ENCODE results near the gene CUTC. TPM values are rescaled to one million over a fixed set of nuclear protein-coding genes. Genes with fewer than 3 reads are reported as not detected.
"Not testable (repeated sequence)": the region's sequence is repeated elsewhere in the genome, so short reads cannot be mapped to it uniquely, and the experiment has no call there.

CUTC gene
- total and polyA plus RNA-seq, 9 donors = 17.5 to 22.5 (median 20.0) TPM

DNA sequence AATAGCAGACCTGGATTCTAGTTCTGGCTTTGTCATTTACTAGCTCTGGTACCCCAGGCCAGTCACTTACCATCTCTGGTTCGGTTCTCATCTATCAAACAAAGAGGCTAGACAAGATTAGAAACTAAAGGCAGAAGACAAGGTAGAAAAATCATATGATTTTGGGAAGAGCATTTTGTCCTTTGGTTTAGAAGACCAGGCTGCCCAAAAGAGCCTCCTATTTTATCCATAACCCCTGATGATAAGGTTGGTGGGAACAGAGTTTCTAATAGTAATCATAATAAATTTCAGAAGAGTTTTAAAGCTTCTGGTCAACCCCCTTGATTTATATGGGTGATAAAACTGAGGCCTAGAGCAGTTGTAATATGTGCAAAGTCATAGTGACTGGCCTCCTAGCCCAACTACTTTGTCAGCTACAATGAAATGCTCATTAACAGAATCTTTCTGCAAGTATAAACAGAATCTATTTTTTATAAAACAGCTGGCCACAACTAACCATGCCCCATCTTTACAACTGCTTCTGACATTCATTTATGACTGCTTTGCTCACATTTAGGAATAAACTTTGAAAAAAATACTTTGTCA is 23.5 kb upstream of the CUTC start:
- peaks cover 11% of the 10 kb centered on the region for H3K36me3 ChIP-seq (ENCODE audit: control insufficient read depth, insufficient read depth, low read length)
- no CpG with 5 or more reads among the region's 1 CpG for WGBS (ENCODE audit: insufficient coverage)
- DNase-seq = no peak
- H3K9me3 ChIP-seq (replicated peaks; ENCODE audit: control insufficient read depth, low read depth, low read length) = no peaks in the 10 kb centered on the region
- H3K27ac ChIP-seq (ENCODE audit: low read length) = no peak overlapping the region
- H3K4me1 ChIP-seq (ENCODE audit: control insufficient read depth, insufficient read depth, low read length) = no peaks in the 10 kb centered on the region
- H3K4me3 ChIP-seq (ENCODE audit: low read length) = no peak overlapping the region
- H3K27me3 ChIP-seq (ENCODE audit: control insufficient read depth, insufficient read depth, low read length) = no peaks in the 10 kb centered on the region

DNA sequence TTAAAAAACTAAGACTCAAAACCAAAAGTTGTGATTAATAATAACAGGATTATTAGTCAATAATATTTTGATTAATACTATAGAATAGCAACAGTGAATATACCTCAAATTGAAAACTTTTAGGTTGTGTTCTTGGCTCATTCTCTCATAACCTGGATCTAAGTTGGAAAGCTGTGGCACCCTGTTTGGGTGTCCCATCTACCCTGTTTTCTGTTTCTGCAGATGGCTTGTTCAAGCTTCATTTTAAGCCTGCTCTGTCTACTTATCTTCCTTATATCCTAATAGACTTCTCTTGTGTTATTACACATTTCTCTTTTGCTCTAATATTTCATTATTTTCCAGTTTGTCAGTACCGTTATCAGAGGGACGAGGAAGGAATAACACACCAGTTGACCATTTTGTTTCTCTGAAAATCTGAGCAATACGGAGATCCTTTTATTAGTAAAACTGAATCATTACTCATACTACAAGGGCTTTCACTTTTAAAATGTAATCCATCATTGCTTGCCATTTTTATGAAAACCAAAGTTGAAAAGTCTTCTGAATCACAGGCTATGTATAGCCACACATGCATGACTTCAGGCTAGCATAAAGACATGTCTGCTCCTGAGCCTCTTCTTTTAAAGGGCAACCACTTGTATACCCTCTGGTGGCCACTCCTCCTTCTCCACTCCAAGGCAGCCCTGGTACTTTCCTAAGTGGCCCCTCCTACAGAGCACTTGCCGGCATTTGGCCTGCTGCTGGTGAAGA is 22.4 kb upstream of the CUTC start:
- no peak overlapping the region for H3K4me3 ChIP-seq (ENCODE audit: low read length)
- H3K9me3 ChIP-seq (replicated peaks; ENCODE audit: control insufficient read depth, low read depth, low read length) = no peaks in the 10 kb centered on the region
- H3K4me1 ChIP-seq (ENCODE audit: control insufficient read depth, insufficient read depth, low read length) = no peaks in the 10 kb centered on the region
- peaks cover 15% of the 10 kb centered on the region for H3K36me3 ChIP-seq (ENCODE audit: control insufficient read depth, insufficient read depth, low read length)
- no peaks in the 10 kb centered on the region for H3K27me3 ChIP-seq (ENCODE audit: control insufficient read depth, insufficient read depth, low read length)
- H3K27ac ChIP-seq (ENCODE audit: low read length) = no peak overlapping the region
- DNase-seq = no peak
- WGBS (ENCODE audit: insufficient coverage) = no CpG with 5 or more reads among the region's 4 CpGs

DNA sequence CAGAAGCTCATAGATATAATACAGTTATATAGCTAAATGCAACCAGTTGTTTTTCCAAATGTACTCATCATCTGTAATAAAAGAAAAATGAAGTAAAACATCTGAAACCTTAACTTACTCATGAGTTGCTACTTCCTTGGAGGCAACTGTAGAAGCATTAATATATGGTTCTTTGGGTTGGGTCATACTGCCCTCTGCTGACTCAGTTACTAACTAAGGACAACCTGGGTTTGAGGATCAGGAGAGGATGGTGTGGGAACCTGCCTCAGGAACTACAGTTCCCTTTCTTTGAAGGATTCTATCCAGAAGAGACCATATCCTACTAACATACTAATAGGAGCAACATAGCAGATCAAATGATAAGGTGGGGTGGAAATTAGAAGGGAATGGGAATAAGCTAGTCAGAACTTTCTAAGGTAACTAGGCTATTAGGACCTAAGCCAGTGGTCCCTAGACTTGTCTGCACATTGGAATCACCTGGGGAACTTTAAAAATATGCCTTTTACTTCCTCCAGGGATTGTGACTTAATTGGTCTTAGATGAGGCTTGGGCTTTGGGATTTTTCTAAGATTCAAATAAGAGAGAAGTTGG is 20.8 kb upstream of the CUTC start:
- Histone ChIP-seq H3K9me3 (replicated peaks; ENCODE audit: control insufficient read depth, low read depth, low read length) (no peaks in the 10 kb centered on the region), H3K36me3 (ENCODE audit: control insufficient read depth, insufficient read depth, low read length) (peaks cover 17% of the 10 kb centered on the region), H3K27me3 (ENCODE audit: control insufficient read depth, insufficient read depth, low read length) (no peaks in the 10 kb centered on the region), H3K4me3 (ENCODE audit: low read length) (no peak overlapping the region), H3K27ac (ENCODE audit: low read length) (no peak overlapping the region), H3K4me1 (ENCODE audit: control insufficient read depth, insufficient read depth, low read length) (no peaks in the 10 kb centered on the region)
- DNase-seq = peak; percentile 58

DNA sequence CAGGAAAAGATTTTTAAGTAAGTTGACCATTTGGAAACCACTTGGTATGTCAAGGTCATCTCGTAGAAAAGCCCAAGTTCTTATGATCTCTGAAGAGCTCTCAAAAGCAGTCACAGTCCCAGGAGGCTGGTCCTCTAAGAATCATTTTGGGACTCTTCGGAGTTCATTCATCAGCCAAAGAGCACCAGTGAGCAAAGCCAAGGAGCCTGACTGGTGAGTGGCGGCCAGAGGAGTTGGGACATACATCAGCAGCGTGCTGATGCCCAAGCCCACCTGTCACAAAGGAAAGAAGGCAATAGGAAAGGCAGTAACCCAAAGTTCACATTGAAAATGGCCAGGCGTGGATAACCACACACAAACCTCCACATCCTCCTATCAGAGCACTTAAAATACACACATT is 17.6 kb upstream of the CUTC start:
- 85% methylated on average over 4 of the region's 5 CpGs for WGBS (ENCODE audit: insufficient coverage)
- Histone ChIP-seq H3K9me3 (replicated peaks; ENCODE audit: control insufficient read depth, low read depth, low read length) (no peaks in the 10 kb centered on the region), H3K36me3 (ENCODE audit: control insufficient read depth, insufficient read depth, low read length) (peaks cover 44% of the 10 kb centered on the region)

DNA sequence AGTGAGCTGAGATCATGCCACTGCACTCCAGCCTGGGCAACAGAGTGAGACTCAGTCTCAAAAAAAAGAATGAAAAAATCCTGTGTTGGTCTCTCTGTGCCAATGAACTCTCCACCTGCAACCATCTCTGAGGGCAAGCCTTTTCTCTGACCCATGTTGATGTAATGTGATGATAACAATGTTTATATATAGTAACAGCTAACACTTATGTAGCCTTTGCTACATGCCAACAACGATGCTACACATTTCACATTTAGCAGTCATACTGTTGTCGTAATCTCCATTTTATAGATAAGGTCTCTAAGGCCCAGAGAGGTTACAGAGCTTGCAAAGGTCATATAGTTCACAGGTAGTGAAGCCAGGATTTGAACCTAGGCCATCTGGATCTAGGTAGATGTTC is 11.6 kb upstream of the CUTC start:
- Histone ChIP-seq H3K36me3 (ENCODE audit: control insufficient read depth, insufficient read depth, low read length) (peaks cover 56% of the 10 kb centered on the region), H3K4me1 (ENCODE audit: control insufficient read depth, insufficient read depth, low read length) (no peaks in the 10 kb centered on the region), H3K9me3 (replicated peaks; ENCODE audit: control insufficient read depth, low read depth, low read length) (no peaks in the 10 kb centered on the region), H3K27me3 (ENCODE audit: control insufficient read depth, insufficient read depth, low read length) (no peaks in the 10 kb centered on the region), H3K27ac (ENCODE audit: low read length) (no peak overlapping the region), H3K4me3 (ENCODE audit: low read length) (no peak overlapping the region)
- DNase-seq = no peak
- WGBS (ENCODE audit: insufficient coverage) = no CpG with 5 or more reads among the region's 2 CpGs

More for the DNA sequence above, 17.6 kb upstream of the CUTC start:
- DNase-seq = no peak
- H3K4me1 ChIP-seq (ENCODE audit: control insufficient read depth, insufficient read depth, low read length) = no peaks in the 10 kb centered on the region
- no peak overlapping the region for H3K27ac ChIP-seq (ENCODE audit: low read length)
- no peak overlapping the region for H3K4me3 ChIP-seq (ENCODE audit: low read length)
- H3K27me3 ChIP-seq (ENCODE audit: control insufficient read depth, insufficient read depth, low read length) = no peaks in the 10 kb centered on the region

DNA sequence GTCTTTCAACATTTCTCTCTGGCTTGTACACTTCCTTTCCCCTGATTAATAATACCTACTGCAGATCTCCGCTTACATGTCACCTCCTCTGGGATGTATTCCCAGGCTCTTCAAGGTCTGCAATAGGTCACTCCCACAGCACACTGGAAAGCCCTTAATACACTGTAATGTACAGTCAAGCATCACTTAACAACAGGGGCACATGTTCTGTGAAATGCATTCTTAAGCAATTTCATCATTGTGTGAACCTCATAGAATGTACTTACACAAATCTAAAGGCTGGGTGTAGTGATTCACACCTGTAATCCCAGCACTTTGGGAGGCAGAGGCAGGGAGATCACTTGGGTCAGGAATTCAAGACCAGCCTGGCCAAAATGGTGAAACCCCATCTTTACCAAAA is 2.0 kb upstream of the CUTC start:
- Histone ChIP-seq H3K4me3 (ENCODE audit: low read length) (no peak overlapping the region), H3K4me1 (ENCODE audit: control insufficient read depth, insufficient read depth, low read length) (peaks cover 6% of the 10 kb centered on the region), H3K36me3 (ENCODE audit: control insufficient read depth, insufficient read depth, low read length) (peaks cover 25% of the 10 kb centered on the region), H3K27me3 (ENCODE audit: control insufficient read depth, insufficient read depth, low read length) (no peaks in the 10 kb centered on the region), H3K27ac (ENCODE audit: low read length) (no peak overlapping the region), H3K9me3 (replicated peaks; ENCODE audit: control insufficient read depth, low read depth, low read length) (no peaks in the 10 kb centered on the region)
- no peak for DNase-seq
- 92% methylated on average over 1 of the region's 1 CpG for WGBS (ENCODE audit: insufficient coverage)

DNA sequence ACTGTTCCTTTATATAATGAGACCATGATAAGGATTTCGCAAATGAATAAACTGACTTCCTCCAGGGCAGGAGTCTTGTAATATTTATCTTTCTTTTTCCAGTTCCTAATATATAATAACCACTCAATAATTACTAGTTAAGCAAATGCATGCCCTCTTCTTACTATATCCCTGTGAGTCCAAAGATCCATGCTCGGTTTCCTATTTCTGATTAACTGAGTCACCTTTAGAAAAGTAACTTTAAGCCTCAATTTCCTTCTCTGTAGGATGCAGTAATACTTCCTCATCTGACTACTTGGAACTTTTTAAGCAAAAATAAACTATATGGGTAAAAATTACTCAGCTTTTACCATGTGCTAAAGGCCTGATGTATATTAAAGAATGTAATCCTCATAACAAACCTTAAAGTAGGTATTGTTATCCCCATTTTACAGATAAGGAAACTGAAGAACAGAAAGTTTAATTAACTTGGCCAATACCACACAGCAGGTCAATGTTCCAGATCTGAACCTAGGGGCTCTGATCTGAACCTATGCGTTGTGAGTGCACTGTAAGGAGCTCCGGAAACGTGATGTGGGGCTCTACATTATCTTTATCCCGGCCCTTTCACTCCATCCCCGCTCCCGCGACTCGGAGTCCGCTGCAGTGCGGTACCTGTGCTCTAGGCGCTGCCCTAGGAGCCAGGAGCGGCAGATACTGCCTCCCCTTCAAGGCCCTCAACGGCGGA is 565 bp upstream of the CUTC start:
- Histone ChIP-seq H3K36me3 (ENCODE audit: control insufficient read depth, insufficient read depth, low read length) (peaks cover 13% of the 10 kb centered on the region), H3K27ac (ENCODE audit: low read length) (peak overlapping the region; percentile 98), H3K27me3 (ENCODE audit: control insufficient read depth, insufficient read depth, low read length) (no peaks in the 10 kb centered on the region), H3K4me1 (ENCODE audit: control insufficient read depth, insufficient read depth, low read length) (peaks cover 6% of the 10 kb centered on the region), H3K4me3 (ENCODE audit: low read length) (peak overlapping the region; percentile 93), H3K9me3 (replicated peaks; ENCODE audit: control insufficient read depth, low read depth, low read length) (no peaks in the 10 kb centered on the region)
- no peak for DNase-seq
- 0% methylated on average over 13 of the region's 16 CpGs for WGBS (ENCODE audit: insufficient coverage)

DNA sequence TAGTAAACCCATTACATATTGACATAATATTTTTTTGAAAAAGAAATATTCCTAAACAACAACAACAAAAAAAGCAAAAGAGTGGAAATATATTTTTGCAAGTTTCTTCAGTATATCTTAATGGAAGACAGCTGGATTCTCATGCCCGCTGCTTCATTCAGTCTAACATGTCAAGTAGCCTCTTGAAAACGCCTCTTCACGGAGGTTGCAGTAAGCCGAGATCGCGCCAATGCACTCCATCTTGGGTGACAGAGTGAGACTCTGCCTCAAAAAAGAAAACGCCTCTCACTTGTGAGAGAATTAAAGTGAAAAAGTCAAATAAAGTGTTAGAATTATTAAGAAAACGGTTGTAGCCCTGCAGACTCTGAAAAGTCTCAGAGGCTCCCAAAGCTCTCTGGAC is 1.3 kb downstream of the CUTC start:
- no peak overlapping the region for H3K27ac ChIP-seq (ENCODE audit: low read length)
- DNase-seq = no peak
- no peaks in the 10 kb centered on the region for H3K27me3 ChIP-seq (ENCODE audit: control insufficient read depth, insufficient read depth, low read length)
- peaks cover 6% of the 10 kb centered on the region for H3K4me1 ChIP-seq (ENCODE audit: control insufficient read depth, insufficient read depth, low read length)
- H3K4me3 ChIP-seq (ENCODE audit: low read length) = no peak overlapping the region
- H3K36me3 ChIP-seq (ENCODE audit: control insufficient read depth, insufficient read depth, low read length) = peaks cover 15% of the 10 kb centered on the region
- no peaks in the 10 kb centered on the region for H3K9me3 ChIP-seq (replicated peaks; ENCODE audit: control insufficient read depth, low read depth, low read length)
- WGBS (ENCODE audit: insufficient coverage) = 86% methylated on average over 8 of the region's 8 CpGs

DNA sequence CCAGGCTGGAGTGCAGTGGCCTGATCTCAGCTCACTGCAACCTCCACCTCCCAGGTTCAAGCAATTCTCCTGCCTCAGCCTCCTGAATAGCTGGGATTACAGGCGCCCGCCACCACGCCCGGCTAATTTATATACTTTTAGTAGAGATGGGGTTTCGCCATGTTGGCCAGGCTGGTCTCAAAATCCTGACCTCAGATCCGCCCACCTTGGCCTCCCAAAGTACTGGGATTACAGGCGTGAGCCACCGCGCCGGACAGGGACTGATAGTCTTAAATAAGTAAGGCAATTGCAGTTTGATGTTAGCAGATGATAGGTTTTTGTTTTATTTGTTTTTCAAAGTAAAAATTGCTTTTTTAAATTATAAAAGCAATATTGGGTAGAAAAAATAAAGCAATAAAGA is 2.1 kb downstream of the CUTC start:
- not testable (repeated sequence) for H3K4me1 ChIP-seq (ENCODE audit: control insufficient read depth, insufficient read depth, low read length); H3K4me3 ChIP-seq (ENCODE audit: low read length); DNase-seq; H3K27ac ChIP-seq (ENCODE audit: low read length); H3K9me3 ChIP-seq (replicated peaks; ENCODE audit: control insufficient read depth, low read depth, low read length); H3K27me3 ChIP-seq (ENCODE audit: control insufficient read depth, insufficient read depth, low read length)
- peaks cover 15% of the 10 kb centered on the region for H3K36me3 ChIP-seq (ENCODE audit: control insufficient read depth, insufficient read depth, low read length)
- 73% methylated on average over 3 of the region's 10 CpGs for WGBS (ENCODE audit: insufficient coverage)

DNA sequence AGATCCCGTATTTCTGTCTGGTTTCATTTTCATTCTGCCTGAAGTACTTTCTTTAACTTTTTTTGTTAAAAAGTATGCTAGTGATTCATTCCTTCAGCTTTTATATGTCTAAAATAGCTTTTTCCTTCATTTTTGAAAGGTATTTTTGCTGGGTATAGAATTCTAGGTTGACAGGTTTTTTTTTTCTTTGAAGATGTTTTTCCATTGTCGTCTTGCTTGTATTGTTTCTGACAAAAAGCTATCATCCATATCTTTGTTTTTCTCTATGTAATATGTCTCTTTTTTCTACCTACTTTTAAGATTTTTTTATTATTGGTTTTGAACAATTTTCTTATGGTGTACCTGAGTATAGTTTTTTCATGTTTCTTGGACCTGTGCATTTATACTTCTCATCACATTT is 8.2 kb downstream of the CUTC start:
- Histone ChIP-seq H3K27me3 (ENCODE audit: control insufficient read depth, insufficient read depth, low read length) (no peaks in the 10 kb centered on the region), H3K4me3 (ENCODE audit: low read length) (no peak overlapping the region), H3K4me1 (ENCODE audit: control insufficient read depth, insufficient read depth, low read length) (no peaks in the 10 kb centered on the region), H3K27ac (ENCODE audit: low read length) (no peak overlapping the region), H3K36me3 (ENCODE audit: control insufficient read depth, insufficient read depth, low read length) (peaks cover 33% of the 10 kb centered on the region), H3K9me3 (replicated peaks; ENCODE audit: control insufficient read depth, low read depth, low read length) (peaks cover 8% of the 10 kb centered on the region)
- no CpG with 5 or more reads among the region's 2 CpGs for WGBS (ENCODE audit: insufficient coverage)
- DNase-seq = no peak
